GM12864 (cell line): ENCODE results near the gene SYNM.

Experiments
- DNase-seq: peaks from one replicate; pipeline ENCODE4 v3.0.0-alpha.2; 2011; ENCODE audit warnings: low read depth
- H3K4me3 ChIP-seq: 2 replicates; pipeline ENCODE4 v1.5.1; 2011; ENCODE audit warnings: mild to moderate bottlenecking, low read depth, low read length, control low read depth
- CTCF ChIP-seq: IDR thresholded peaks from 2 replicates; pipeline ENCODE4 v1.5.1; 2011; ENCODE audit warnings: low read depth, mild to moderate bottlenecking, moderate library complexity, low read length, control low read depth, inconsistent platforms; ENCODE audit errors: missing control alignments

SYNM gene

GRCh38 chr15:99115300-99116215, 10.7 kb downstream of the SYNM start:
- no peak for TF ChIP-seq CTCF
- no peak overlapping the region for H3K4me3 ChIP-seq
- DNase-seq: no peak

GRCh38 chr15:99117111-99117510, 12.2 kb downstream of the SYNM start:
- no peak for TF ChIP-seq CTCF
- H3K4me3 ChIP-seq: no peak overlapping the region
- no peak for DNase-seq

GRCh38 chr15:99117563-99118257, 12.8 kb downstream of the SYNM start:
- no peak overlapping the region for H3K4me3 ChIP-seq
- no peak for TF ChIP-seq CTCF
- DNase-seq: no peak

GRCh38 chr15:99118258-99118632, 13.4 kb downstream of the SYNM start:
- no peak for DNase-seq
- no peak for TF ChIP-seq CTCF
- H3K4me3 ChIP-seq: no peak overlapping the region

GRCh38 chr15:99118801-99119546, 14.1 kb downstream of the SYNM start:
- TF ChIP-seq CTCF: no peak
- DNase-seq: no peak
- no peak overlapping the region for H3K4me3 ChIP-seq

GRCh38 chr15:99120050-99120777, 15.3 kb downstream of the SYNM start:
- no peak for DNase-seq
- H3K4me3 ChIP-seq: no peak overlapping the region
- TF ChIP-seq CTCF: no peak
